Uterus (tissue), 4 donors: ENCODE measurements around the gene TGFBR1. TPM values are rescaled to one million over a fixed set of nuclear protein-coding genes. Genes with fewer than 3 reads are reported as not detected.

Source experiments
- DNase-seq, 2 donors: peaks; one replicate each; pipeline ENCODE4 v3.0.0-alpha.2; 2019 to 2020
- H3K27ac ChIP-seq, 2 donors: fragments of 200-600 bp; sonication (generic); 1 replicate in 1 of 2; 2 replicates in 1 of 2; pipeline ENCODE4 v1.5.1; 2016 to 2018
- H3K27me3 ChIP-seq, 2 donors: fragments of 200-600 bp; sonication (generic); one replicate each; pipeline ENCODE4 v1.5.1; 2018 to 2019; ENCODE audit warnings: control low read depth in 1 of 2
- H3K36me3 ChIP-seq, 2 donors: fragments of 200-600 bp; sonication (generic); one replicate each; pipeline ENCODE4 v1.5.1; 2019; ENCODE audit warnings: control low read depth in 1 of 2
- H3K4me1 ChIP-seq, 2 donors: fragments of 200-600 bp; sonication (generic); one replicate each; pipeline ENCODE4 v1.5.1; 2018 to 2019; ENCODE audit warnings: control low read depth in 1 of 2
- H3K4me3 ChIP-seq, 2 donors: fragments of 200-600 bp; sonication (generic); 1 replicate in 1 of 2; 2 replicates in 1 of 2; pipeline ENCODE4 v1.5.1; 2018 to 2019; ENCODE audit warnings: mild to moderate bottlenecking in 1 of 2
- H3K9me3 ChIP-seq, 2 donors: fragments of 200-600 bp; sonication (generic); one replicate each; pipeline ENCODE4 v1.5.1; 2019; ENCODE audit warnings: control low read depth in 1 of 2
- POLR2A ChIP-seq, 2 donors: fragments of 450-650 bp; IDR thresholded peaks; one replicate each; pipeline ENCODE4 v1.6.1; 2016; ENCODE audit warnings: antibody characterized with exemption in 2 of 2, mild to moderate bottlenecking in 1 of 2, moderate library complexity in 1 of 2
- intact Hi-C: fragments of 100-400 bp; cut with DNase I; formaldehyde crosslinking; loops from one replicate; pipeline ENCODE4 v1.15.1; 2023; ENCODE audit warnings: low total_unique reads
- total RNA-seq, 4 donors: library from RNA; depleted of rRNA in 3 of 4; stranded (reverse); fragments of >200 nt in 3 of 4; gene quantifications; one replicate each; pipeline versions ENCODE4 v1.1.0 to v1.2.4, GENCODE V29; 2014 to 2023
- TF ChIP-seq, protein P1 (sequence below), 4 experiments: fragments of 200-600 bp in 2 of 4; fragments of 450-650 bp in 2 of 4; sonication (generic) in 2 of 4; IDR thresholded peaks; one replicate each; pipeline ENCODE4 v1.5.1; 2016 to 2019; ENCODE audit warnings: antibody characterized with exemption in 4 of 4, mild to moderate bottlenecking in 2 of 4, moderate library complexity in 1 of 4
- donor health status: DM: yes; HTN: yes; CAD: no.

Gene TGFBR1
- total RNA-seq, 4 donors from 2014 or later = 27.1 to 101 (median 41.3) TPM

DNA sequence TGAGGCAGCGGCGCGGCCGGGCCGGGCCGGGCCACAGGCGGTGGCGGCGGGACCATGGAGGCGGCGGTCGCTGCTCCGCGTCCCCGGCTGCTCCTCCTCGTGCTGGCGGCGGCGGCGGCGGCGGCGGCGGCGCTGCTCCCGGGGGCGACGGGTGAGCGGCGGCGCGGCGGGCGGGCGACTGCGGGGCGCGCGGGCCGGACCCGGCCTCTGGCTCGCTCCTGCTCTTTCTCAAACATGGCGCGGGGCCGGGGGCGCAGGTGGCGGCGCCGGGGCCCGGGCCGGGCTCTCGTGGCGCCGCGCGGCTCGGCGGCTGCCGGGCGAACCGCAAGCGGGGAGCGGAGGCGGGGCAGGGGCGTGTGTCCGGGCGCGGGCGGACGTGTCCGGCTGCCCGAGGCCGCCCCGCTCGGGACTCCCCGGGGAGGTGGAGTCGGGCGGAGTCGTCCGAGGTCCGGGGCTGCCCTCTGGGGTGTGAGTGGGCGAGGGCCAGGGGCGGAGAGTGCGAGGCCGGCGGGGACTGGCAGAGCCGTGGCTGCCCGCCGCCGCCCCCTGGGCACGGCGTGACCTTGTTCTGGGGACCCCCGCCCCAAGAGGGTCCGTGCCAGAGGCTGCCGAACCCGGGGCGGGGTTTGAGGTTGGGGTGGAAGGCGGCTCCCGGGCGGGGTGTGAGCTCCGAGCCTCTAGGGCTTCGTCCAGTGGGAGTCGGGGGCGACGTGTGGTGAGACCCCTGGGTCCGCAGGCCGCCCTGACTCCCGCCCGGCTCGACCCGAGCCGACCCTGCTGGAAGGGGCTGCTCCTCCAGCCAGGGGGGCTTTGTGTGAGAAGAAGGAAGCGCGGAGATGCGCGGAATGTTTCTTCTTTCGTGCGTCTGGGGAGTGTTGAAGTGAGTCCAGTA lies 485 bp downstream of the TGFBR1 start:
- intact Hi-C loops = no loop called here
- no peaks in the 10 kb centered on the region for H3K4me1 ChIP-seq
- DNase-seq = peak; percentile 65 to 67
- no peaks in the 10 kb centered on the region for H3K36me3 ChIP-seq
- H3K9me3 ChIP-seq = no peaks in the 10 kb centered on the region
- H3K27ac ChIP-seq = peak overlapping the region; percentile 94
- H3K4me3 ChIP-seq = peak overlapping the region; percentile 61 to 78
- TF ChIP-seq, protein P1, sequence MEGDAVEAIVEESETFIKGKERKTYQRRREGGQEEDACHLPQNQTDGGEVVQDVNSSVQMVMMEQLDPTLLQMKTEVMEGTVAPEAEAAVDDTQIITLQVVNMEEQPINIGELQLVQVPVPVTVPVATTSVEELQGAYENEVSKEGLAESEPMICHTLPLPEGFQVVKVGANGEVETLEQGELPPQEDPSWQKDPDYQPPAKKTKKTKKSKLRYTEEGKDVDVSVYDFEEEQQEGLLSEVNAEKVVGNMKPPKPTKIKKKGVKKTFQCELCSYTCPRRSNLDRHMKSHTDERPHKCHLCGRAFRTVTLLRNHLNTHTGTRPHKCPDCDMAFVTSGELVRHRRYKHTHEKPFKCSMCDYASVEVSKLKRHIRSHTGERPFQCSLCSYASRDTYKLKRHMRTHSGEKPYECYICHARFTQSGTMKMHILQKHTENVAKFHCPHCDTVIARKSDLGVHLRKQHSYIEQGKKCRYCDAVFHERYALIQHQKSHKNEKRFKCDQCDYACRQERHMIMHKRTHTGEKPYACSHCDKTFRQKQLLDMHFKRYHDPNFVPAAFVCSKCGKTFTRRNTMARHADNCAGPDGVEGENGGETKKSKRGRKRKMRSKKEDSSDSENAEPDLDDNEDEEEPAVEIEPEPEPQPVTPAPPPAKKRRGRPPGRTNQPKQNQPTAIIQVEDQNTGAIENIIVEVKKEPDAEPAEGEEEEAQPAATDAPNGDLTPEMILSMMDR (IDR thresholded peaks at IDR 0.05) = peak in 2 of 4 experiments; percentile 14 to 15
- no peak for TF ChIP-seq POLR2A (IDR thresholded peaks at IDR 0.05)
- no peaks in the 10 kb centered on the region for H3K27me3 ChIP-seq

DNA sequence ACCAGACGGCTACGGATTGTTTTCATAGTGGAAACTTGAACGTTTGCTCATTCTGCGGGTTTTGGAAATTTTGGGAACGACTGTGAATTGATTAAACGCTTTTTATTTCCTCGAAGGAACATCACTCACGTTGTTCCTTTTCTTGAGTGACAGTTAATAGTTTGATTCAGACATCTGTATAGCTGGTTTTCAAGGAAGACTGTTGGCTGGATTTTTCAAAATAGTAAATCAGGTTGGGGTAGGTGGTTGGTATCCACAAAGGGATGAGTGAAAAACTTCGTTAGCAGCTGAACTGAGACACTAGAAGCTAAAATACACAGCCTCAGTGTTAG lies 1.1 kb downstream of the TGFBR1 start:
- no peaks in the 10 kb centered on the region for H3K4me1 ChIP-seq
- peak overlapping the region; percentile 61 to 78 for H3K4me3 ChIP-seq
- H3K36me3 ChIP-seq = no peaks in the 10 kb centered on the region
- no peaks in the 10 kb centered on the region for H3K27me3 ChIP-seq
- TF ChIP-seq, protein P1 (IDR thresholded peaks at IDR 0.05) = no peak
- TF ChIP-seq POLR2A (IDR thresholded peaks at IDR 0.05) = no peak
- no peaks in the 10 kb centered on the region for H3K9me3 ChIP-seq
- DNase-seq = no peak
- intact Hi-C loops = no loop called here
- peak overlapping the region; percentile 94 for H3K27ac ChIP-seq

DNA sequence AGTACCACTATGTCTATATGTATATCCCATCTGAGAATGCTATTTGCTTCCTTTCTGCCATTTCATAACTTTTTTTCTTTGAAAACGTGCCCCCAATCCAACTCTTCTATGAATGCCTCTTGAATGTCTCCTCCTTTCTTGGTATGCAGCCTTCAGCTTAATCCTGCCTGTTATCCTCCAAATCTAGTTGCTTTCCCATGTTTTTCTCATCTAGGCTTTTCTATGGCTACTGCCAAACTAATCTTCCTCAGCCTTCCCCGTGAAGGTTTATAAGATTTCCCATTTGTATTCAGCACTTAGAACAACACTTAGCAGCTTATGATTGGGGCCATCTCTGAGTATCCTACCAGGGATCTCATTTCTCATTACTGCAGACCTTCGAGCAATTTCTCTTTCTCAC lies 2.5 kb downstream of the TGFBR1 start:
- no peaks in the 10 kb centered on the region for H3K9me3 ChIP-seq
- intact Hi-C loops = no loop called here
- no peak for DNase-seq
- TF ChIP-seq, protein P1 (IDR thresholded peaks at IDR 0.05) = no peak
- H3K4me3 ChIP-seq = no peak overlapping the region
- peaks cover 0 to 4% of the 10 kb centered on the region in 2 donors for H3K4me1 ChIP-seq
- H3K27me3 ChIP-seq = no peaks in the 10 kb centered on the region
- H3K36me3 ChIP-seq = no peaks in the 10 kb centered on the region
- peak overlapping the region in 1 of 2 donors; percentile 50 for H3K27ac ChIP-seq

DNA sequence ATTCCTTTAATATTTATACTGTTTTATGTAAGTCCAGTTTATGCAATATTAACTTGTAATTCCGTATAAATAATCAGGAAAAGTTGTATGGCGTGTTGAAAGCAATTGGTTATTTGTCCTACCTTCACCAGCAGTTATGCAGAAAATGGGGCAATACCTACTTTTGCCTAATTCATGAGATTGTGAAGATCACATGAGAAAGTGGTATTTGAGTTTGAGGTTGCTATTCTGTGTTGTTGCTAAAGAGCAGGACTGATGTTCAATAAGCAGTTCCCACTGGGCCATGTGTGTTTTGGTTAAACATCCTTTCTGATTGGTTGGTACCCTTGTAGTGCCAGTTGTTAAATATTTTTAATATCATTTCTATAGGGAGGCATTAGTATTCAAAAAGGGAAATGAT lies 3.2 kb downstream of the TGFBR1 start:
- intact Hi-C loops = no loop called here
- DNase-seq = no peak
- H3K27me3 ChIP-seq = no peaks in the 10 kb centered on the region
- H3K4me3 ChIP-seq = no peak overlapping the region
- H3K9me3 ChIP-seq = no peaks in the 10 kb centered on the region
- TF ChIP-seq POLR2A (IDR thresholded peaks at IDR 0.05) = no peak
- TF ChIP-seq, protein P1 (IDR thresholded peaks at IDR 0.05) = no peak
- peaks cover 7 to 9% of the 10 kb centered on the region in 2 donors for H3K4me1 ChIP-seq
- H3K27ac ChIP-seq = peak overlapping the region in 1 of 2 donors; percentile 50
- H3K36me3 ChIP-seq = no peaks in the 10 kb centered on the region

DNA sequence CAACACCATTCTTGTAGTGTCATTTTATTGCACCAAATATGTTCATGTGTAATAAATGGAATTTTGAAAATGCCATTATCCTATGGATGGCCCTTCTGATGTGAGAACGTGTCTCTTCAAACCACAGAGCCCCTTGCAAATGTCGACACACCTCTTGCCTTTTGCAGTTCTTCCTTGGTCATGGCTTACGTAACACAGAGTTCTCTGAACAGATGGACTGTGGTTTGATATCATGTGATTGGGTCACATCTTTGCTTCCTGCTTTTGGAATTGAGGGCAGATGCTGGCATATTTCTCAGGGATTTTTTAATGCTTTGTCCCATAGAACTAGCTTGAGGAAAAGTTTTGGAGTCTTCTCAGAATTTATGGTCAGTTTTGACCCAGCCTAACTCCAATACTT lies 4.6 kb downstream of the TGFBR1 start:
- no peak for DNase-seq
- TF ChIP-seq, protein P1 (IDR thresholded peaks at IDR 0.05) = no peak
- TF ChIP-seq POLR2A (IDR thresholded peaks at IDR 0.05) = no peak
- Histone ChIP-seq H3K4me1 (peaks cover 10 to 17% of the 10 kb centered on the region in 2 donors), H3K27ac (no peak overlapping the region), H3K27me3 (no peaks in the 10 kb centered on the region), H3K9me3 (no peaks in the 10 kb centered on the region), H3K4me3 (no peak overlapping the region), H3K36me3 (no peaks in the 10 kb centered on the region)
- intact Hi-C loops = no loop called here
